ENCODE measurements around the gene SLC12A4.

Gene SLC12A4

GRCh38 chr16:67907397-67908180, 60.8 kb downstream of the SLC12A4 start:
- in situ Hi-C loops (cut with MboI; ENCODE audit: low sequenced_read_pairs) = no loop called here

- in situ Hi-C loops (cut with MboI; ENCODE audit: low sequenced_read_pairs) = no loop called here
Measured at GRCh38 chr16:67902831-67903230, 65.6 kb downstream of the SLC12A4 start.

- in situ Hi-C loops (cut with MboI; ENCODE audit: low sequenced_read_pairs) = no loop called here
Measured at GRCh38 chr16:67901734-67902133, 66.7 kb downstream of the SLC12A4 start.

- in situ Hi-C loops (cut with MboI; ENCODE audit: low sequenced_read_pairs) = no loop called here
Measured at GRCh38 chr16:67897231-67897630, 71.2 kb downstream of the SLC12A4 start.

- in situ Hi-C loops (cut with MboI; ENCODE audit: low sequenced_read_pairs) = no loop called here
Measured at GRCh38 chr16:67893743-67894399, 74.6 kb downstream of the SLC12A4 start.
